SK-N-SH treated with all-trans-retinoic acid at 6 μM for 48 hours (cell line): ENCODE measurements around the gene FHIP2A.

ENCODE experiments used
- CREB5 ChIP-seq: fragments of 250-450 bp; sonication (Bioruptor Pico); IDR thresholded peaks from 2 replicates; pipeline ENCODE4 v1.5.1; 2020; ENCODE audit warnings: low read depth, mild to moderate bottlenecking, moderate library complexity
- CSDC2 ChIP-seq: fragments of 250-450 bp; sonication (Bioruptor Pico); IDR thresholded peaks from 2 replicates; pipeline ENCODE4 v1.5.0; 2020; ENCODE audit warnings: mild to moderate bottlenecking, moderate library complexity
- ESRRG ChIP-seq: fragments of 250-450 bp; sonication (Bioruptor Pico); IDR thresholded peaks from 2 replicates; pipeline ENCODE4 v1.6.1; 2021; ENCODE audit warnings: mild to moderate bottlenecking
- ISL1 ChIP-seq: fragments of 250-450 bp; sonication (Bioruptor Pico); IDR thresholded peaks from 2 replicates; pipeline ENCODE4 v2.1.2; 2022; ENCODE audit warnings: mild to moderate bottlenecking, moderate library complexity
- OSR1 ChIP-seq: fragments of 250-450 bp; sonication (Bioruptor Pico); IDR thresholded peaks from 2 replicates; pipeline ENCODE4 v1.8.0; 2022; ENCODE audit warnings: moderate library complexity, mild to moderate bottlenecking, inconsistent platforms
- PATZ1 ChIP-seq: fragments of 250-450 bp; sonication (Bioruptor Pico); IDR thresholded peaks from 2 replicates; pipeline ENCODE4 v1.8.0; 2020; ENCODE audit warnings: mild to moderate bottlenecking, moderate library complexity, borderline replicate concordance
- POU6F1 ChIP-seq: fragments of 250-450 bp; sonication (Bioruptor Pico); IDR thresholded peaks from 2 replicates; pipeline ENCODE4 v1.8.0; 2021; ENCODE audit warnings: low read depth, mild to moderate bottlenecking, moderate library complexity, borderline replicate concordance
- RARB ChIP-seq: fragments of 250-450 bp; sonication (Bioruptor Pico); IDR thresholded peaks from 2 replicates; pipeline ENCODE4 v1.8.0; 2021; ENCODE audit warnings: mild to moderate bottlenecking, moderate library complexity
- TCF4 ChIP-seq: fragments of 250-450 bp; sonication (Bioruptor Pico); IDR thresholded peaks from 2 replicates; pipeline ENCODE4 v1.8.0; 2021; ENCODE audit warnings: mild to moderate bottlenecking, moderate library complexity, borderline replicate concordance
- ZNF8 ChIP-seq: fragments of 450-650 bp; formaldehyde crosslinking; IDR thresholded peaks from 2 replicates; pipeline ENCODE4 v1.5.0; 2020; ENCODE audit warnings: mild to moderate bottlenecking, moderate library complexity
- TF ChIP-seq, protein P1 (sequence below): fragments of 250-450 bp; sonication (Bioruptor Pico); IDR thresholded peaks from 2 replicates; pipeline ENCODE4 v1.5.1; 2021; ENCODE audit warnings: mild to moderate bottlenecking, moderate library complexity

GRCh38 chr10:114857922-114858629, 36.5 kb downstream of the FHIP2A start:
- TF ChIP-seq CREB5 (CRISPR knock-in tag) (no peak), CSDC2 (CRISPR knock-in tag) (no peak), TCF4 (CRISPR knock-in tag) (no peak), ISL1 (CRISPR knock-in tag) (no peak), POU6F1 (CRISPR knock-in tag) (no peak), RARB (CRISPR knock-in tag) (no peak), PATZ1 (CRISPR knock-in tag) (no peak), OSR1 (CRISPR knock-in tag) (no peak), ZNF8 (CRISPR knock-in tag) (no peak), ESRRG (CRISPR knock-in tag) (no peak)
- TF ChIP-seq, protein P1, sequence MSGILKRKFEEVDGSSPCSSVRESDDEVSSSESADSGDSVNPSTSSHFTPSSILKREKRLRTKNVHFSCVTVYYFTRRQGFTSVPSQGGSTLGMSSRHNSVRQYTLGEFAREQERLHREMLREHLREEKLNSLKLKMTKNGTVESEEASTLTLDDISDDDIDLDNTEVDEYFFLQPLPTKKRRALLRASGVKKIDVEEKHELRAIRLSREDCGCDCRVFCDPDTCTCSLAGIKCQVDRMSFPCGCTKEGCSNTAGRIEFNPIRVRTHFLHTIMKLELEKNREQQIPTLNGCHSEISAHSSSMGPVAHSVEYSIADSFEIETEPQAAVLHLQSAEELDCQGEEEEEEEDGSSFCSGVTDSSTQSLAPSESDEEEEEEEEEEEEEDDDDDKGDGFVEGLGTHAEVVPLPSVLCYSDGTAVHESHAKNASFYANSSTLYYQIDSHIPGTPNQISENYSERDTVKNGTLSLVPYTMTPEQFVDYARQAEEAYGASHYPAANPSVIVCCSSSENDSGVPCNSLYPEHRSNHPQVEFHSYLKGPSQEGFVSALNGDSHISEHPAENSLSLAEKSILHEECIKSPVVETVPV (CRISPR knock-in tag): no peak
